Adrenal gland (tissue), 12 donors: ENCODE results near the gene NOM1. TPM values are rescaled to one million over a fixed set of nuclear protein-coding genes. Genes with fewer than 3 reads are reported as not detected.
A peak's percentile ranks its signal among the peaks of the same experiment; 100 is the strongest.

Source experiments
- DNase-seq, 7 donors: peaks; one replicate each; pipeline ENCODE4 v3.0.0-alpha.2; 2019 to 2020
- H3K27ac ChIP-seq, 5 donors: fragments of 200-600 bp; sonication (generic) in 4 of 5; 1 replicate in 3 of 5; 2 replicates in 2 of 5; pipeline versions ENCODE4 v1.5.1 to v1.8.0; 2016 to 2020; ENCODE audit warnings: mild to moderate bottlenecking in 1 of 5
- H3K27me3 ChIP-seq: fragments of 200-600 bp; 2 replicates; pipeline ENCODE4 v1.8.0; 2021
- H3K36me3 ChIP-seq, 2 donors: fragments of 200-600 bp; replicated peaks in 1 of 2; 1 replicate in 1 of 2; 2 replicates in 1 of 2; pipeline versions ENCODE4 v1.5.1 to v1.8.0; 2018 to 2022
- H3K4me1 ChIP-seq, 2 donors: fragments of 200-600 bp; replicated peaks in 1 of 2; 1 replicate in 1 of 2; 2 replicates in 1 of 2; pipeline versions ENCODE4 v1.5.1 to v1.8.0; 2018 to 2021
- H3K4me3 ChIP-seq, 4 donors: fragments of 200-600 bp; sonication (generic) in 3 of 4; one replicate each; pipeline ENCODE4 v1.5.1; 2016 to 2018
- H3K9me3 ChIP-seq, 3 donors: fragments of 200-600 bp; sonication (generic) in 1 of 3; replicated peaks in 1 of 3; 1 replicate in 2 of 3; 2 replicates in 1 of 3; pipeline versions ENCODE4 v1.5.1 to v1.8.0; 2016 to 2021
- CTCF ChIP-seq, 6 experiments: fragments of 450-650 bp in 4 of 6; fragments of 200-600 bp in 2 of 6; sonication (generic) in 1 of 6; IDR thresholded peaks; 1 replicate in 5 of 6; 2 replicates in 1 of 6; pipeline versions ENCODE4 v1.5.1 to v1.8.0; 2016 to 2021; ENCODE audit warnings: antibody characterized with exemption in 6 of 6, mild to moderate bottlenecking in 2 of 6, moderate library complexity in 1 of 6
- POLR2A ChIP-seq, 2 donors: fragments of 450-650 bp; IDR thresholded peaks; one replicate each; pipeline ENCODE4 v1.6.1; 2017; ENCODE audit warnings: antibody characterized with exemption in 2 of 2, mild to moderate bottlenecking in 2 of 2, moderate library complexity in 1 of 2
- WGBS, 4 donors: extraction: QIAGEN DNeasy Blood & Tissue Kit in 2 of 4; methylation state at CpG; one replicate each; pipeline versions ENCODE4 v1.1.5 to v1.1.7; 2013 to 2017; 5-methylcytosine and 5-hydroxymethylcytosine counted together
- intact Hi-C, 2 donors: fragments of 100-400 bp; cut with DNase I; formaldehyde crosslinking; loops; one replicate each; pipeline versions ENCODE4 v1.14.1 to v1.15.0; 2022 to 2023
- polyA plus RNA-seq, 3 donors: library from polyadenylated mRNA; stranded (reverse); fragments of 200-250 nt in 2 of 3; fragments of 350-450 nt in 1 of 3; fragmentation: Illumina TruSeq in 1 of 3; extraction: RNeasy Lipid Tissue Mini Kit (QIAGEN cat#74804) in 1 of 3; gene quantifications; one replicate each; pipeline ENCODE4 v1.2.3, GENCODE V29; 2013 to 2014
- total RNA-seq, 9 donors: library from RNA; depleted of rRNA in 4 of 9; stranded (reverse); fragments of >200 nt in 4 of 9; fragments of 120-200 nt in 1 of 9; fragmentation: NEBNext Ultra II Directional in 1 of 9; extraction: Animal tissue kit (Norgen Biotek cat#: 25700) in 1 of 9; gene quantifications; one replicate each; pipeline versions ENCODE4 v1.1.0 to v1.2.4, GENCODE V29; 2013 to 2023
- donor health status: healthy with polysubstance abuse.
- donor health status: Bipolar disorder and iron deficiency.
- donor health status: DM: yes; HTN: yes; CAD: no.
- donor health status: DM: no; HTN: no; CAD: no.
- donor health status: DM: no; HTN: no; CAD: no.
- donor health status: DM: yes; HTN: yes; CAD: no.

Gene NOM1
- total and polyA plus RNA-seq, 12 donors, result 5.6 to 19.8 (median 14.6) TPM

GRCh38 chr7:156969972-156970420 is 20.5 kb downstream of the NOM1 start:
- 67 to 71% (median 71%) methylated on average over 3 of the region's 3 CpGs for WGBS, 4 donors
- Histone ChIP-seq H3K27me3 (no peaks in the 10 kb centered on the region), H3K27ac (no peak overlapping the region), H3K4me1 (no peaks in the 10 kb centered on the region), H3K4me3 (no peak overlapping the region), H3K36me3 (peaks cover 0 to 40% of the 10 kb centered on the region in 2 donors), H3K9me3 (no peaks in the 10 kb centered on the region)
- intact Hi-C loops, result loop anchor here (10.0 kb wide), 2 partner anchors 255 to 265 kb away; no protein-coding TSS in a partner anchor
- no peak for DNase-seq
- TF ChIP-seq POLR2A (IDR thresholded peaks at IDR 0.05) (no peak), CTCF (IDR thresholded peaks at IDR 0.05) (peak; percentile 16 to 51 (median 36))

GRCh38 chr7:156975620-156976019 is 26.1 kb downstream of the NOM1 start:
- 93 to 100% (median 93%) methylated on average over 5 of the region's 5 CpGs for WGBS, 4 donors

GRCh38 chr7:156979007-156979606 is 29.6 kb downstream of the NOM1 start:
- no peak for TF ChIP-seq POLR2A (IDR thresholded peaks at IDR 0.05)
- TF ChIP-seq CTCF (IDR thresholded peaks at IDR 0.05), result no peak
- no peak for DNase-seq
- Histone ChIP-seq H3K4me1 (no peaks in the 10 kb centered on the region), H3K27me3 (no peaks in the 10 kb centered on the region), H3K9me3 (peaks cover 0 to 12% (median 0%) of the 10 kb centered on the region in 3 donors), H3K4me3 (no peak overlapping the region), H3K36me3 (no peaks in the 10 kb centered on the region), H3K27ac (no peak overlapping the region)
- WGBS, 4 donors, result 77 to 96% (median 88%) methylated on average over 1 of the region's 1 CpG
- intact Hi-C loops, result no loop called here

More at GRCh38 chr7:156975620-156976019, 26.1 kb downstream of the NOM1 start:
- H3K4me3 ChIP-seq, result no peak overlapping the region
- intact Hi-C loops, result no loop called here
- H3K9me3 ChIP-seq, result peaks cover 0 to 12% (median 0%) of the 10 kb centered on the region in 3 donors
- no peaks in the 10 kb centered on the region for H3K27me3 ChIP-seq
- H3K4me1 ChIP-seq, result no peaks in the 10 kb centered on the region
- no peak for DNase-seq
- H3K27ac ChIP-seq, result no peak overlapping the region
- TF ChIP-seq POLR2A (IDR thresholded peaks at IDR 0.05) (no peak), CTCF (IDR thresholded peaks at IDR 0.05) (no peak)
- peaks cover 0 to 15% of the 10 kb centered on the region in 2 donors for H3K36me3 ChIP-seq

GRCh38 chr7:156979711-156980110 is 30.2 kb downstream of the NOM1 start:
- TF ChIP-seq POLR2A (IDR thresholded peaks at IDR 0.05) (no peak), CTCF (IDR thresholded peaks at IDR 0.05) (no peak)
- H3K27ac ChIP-seq, result no peak overlapping the region
- H3K9me3 ChIP-seq, result peaks cover 0 to 12% (median 0%) of the 10 kb centered on the region in 3 donors
- H3K4me3 ChIP-seq, result no peak overlapping the region
- no peak for DNase-seq
- intact Hi-C loops, result no loop called here
- no peaks in the 10 kb centered on the region for H3K27me3 ChIP-seq
- WGBS, 4 donors, result 87 to 97% (median 94%) methylated on average over 4 of the region's 4 CpGs
- H3K4me1 ChIP-seq, result no peaks in the 10 kb centered on the region
- H3K36me3 ChIP-seq, result no peaks in the 10 kb centered on the region
